WTC11 (cell line): ENCODE data around the gene SLX4. TPM values are rescaled to one million over a fixed set of nuclear protein-coding genes. Genes with fewer than 3 reads are reported as not detected.

Experiments used
- ATAC-seq: fragments of 200-7000 bp; cut with Tn5 transposase; 2 replicates; pipeline ENCODE4 v1.10.0; 2021; ENCODE audit warnings: mild to moderate bottlenecking, moderate library complexity
- CTCF ChIA-PET: fragments of 300-600 bp; sonication (Branson Sonifier 250); formaldehyde crosslinking; loops from one replicate; lab custom pipeline; 2021; ENCODE audit warnings: antibody characterized with exemption; lab: Charles Lee
- POLR2A ChIA-PET: fragments of 350-600 bp; sonication (Branson Sonifier 250); formaldehyde crosslinking; loops from one replicate; lab custom pipeline; 2021; ENCODE audit warnings: antibody characterized with exemption; lab: Charles Lee
- DNase-seq: peaks from one replicate; pipeline ENCODE4 v3.0.0; 2021; ENCODE audit warnings: low spot score
- H3K27ac Mint-ChIP-seq: 2 replicates; pipeline ENCODE4 v1.8.0; 2021; ENCODE audit warnings: mixed read lengths
- H3K27me3 Mint-ChIP-seq: 2 replicates; pipeline ENCODE4 v1.8.0; 2021; ENCODE audit warnings: low read depth, mild to moderate bottlenecking, moderate library complexity, mixed read lengths
- H3K36me3 Mint-ChIP-seq: 2 replicates; pipeline ENCODE4 v1.8.0; 2021; ENCODE audit warnings: mixed read lengths
- H3K4me1 Mint-ChIP-seq: 2 replicates; pipeline ENCODE4 v1.8.0; 2022; ENCODE audit warnings: mixed read lengths
- H3K4me3 Mint-ChIP-seq: 2 replicates; pipeline ENCODE4 v1.8.0; 2021; ENCODE audit warnings: mild to moderate bottlenecking, moderate library complexity, mixed read lengths
- H3K9me3 Mint-ChIP-seq: 2 replicates; pipeline ENCODE4 v1.8.0; 2021; ENCODE audit warnings: mixed read lengths
- CREM ChIP-seq: sonication (generic); formaldehyde crosslinking; IDR thresholded peaks from 2 replicates; pipeline ENCODE4 v1.8.1; 2022; ENCODE audit warnings: mild to moderate bottlenecking, missing genetic modification reagents, moderate library complexity
- EMX1 ChIP-seq: fragments of 250-450 bp; sonication (Bioruptor Pico); IDR thresholded peaks from 2 replicates; pipeline ENCODE4 v1.8.0; 2021; ENCODE audit warnings: mild to moderate bottlenecking
- IRF2 ChIP-seq: sonication (generic); formaldehyde crosslinking; IDR thresholded peaks from 2 replicates; pipeline ENCODE4 v1.8.0; 2022; ENCODE audit warnings: low read depth, missing genetic modification reagents, borderline replicate concordance
- JAZF1 ChIP-seq: fragments of 250-450 bp; sonication (Bioruptor Pico); IDR thresholded peaks from 2 replicates; pipeline ENCODE4 v1.9.0; 2021; ENCODE audit warnings: moderate library complexity, mild to moderate bottlenecking, inconsistent platforms
- JUN ChIP-seq: sonication (generic); formaldehyde crosslinking; IDR thresholded peaks from 2 replicates; pipeline ENCODE4 v1.8.0; 2023; ENCODE audit warnings: mild to moderate bottlenecking, missing genetic modification reagents
- MXD4 ChIP-seq: fragments of 250-450 bp; sonication (Bioruptor Pico); IDR thresholded peaks from 2 replicates; pipeline ENCODE4 v1.8.0; 2021; ENCODE audit warnings: mild to moderate bottlenecking, moderate library complexity, borderline replicate concordance
- MYBL2 ChIP-seq: sonication (generic); formaldehyde crosslinking; IDR thresholded peaks from 2 replicates; pipeline ENCODE4 v1.8.1; 2023; ENCODE audit warnings: mild to moderate bottlenecking, moderate library complexity, missing genetic modification reagents
- RELA ChIP-seq: sonication (generic); formaldehyde crosslinking; IDR thresholded peaks from 2 replicates; pipeline ENCODE4 v1.8.1; 2022; ENCODE audit warnings: missing genetic modification reagents, mild to moderate bottlenecking, borderline replicate concordance
- SMAD3 ChIP-seq: sonication (generic); formaldehyde crosslinking; IDR thresholded peaks from 2 replicates; pipeline ENCODE4 v1.8.0; 2022; ENCODE audit warnings: missing genetic modification reagents, mild to moderate bottlenecking, borderline replicate concordance
- SOX15 ChIP-seq: fragments of 250-450 bp; sonication (Bioruptor Pico); IDR thresholded peaks from 2 replicates; pipeline ENCODE4 v1.9.0; 2021; ENCODE audit warnings: mild to moderate bottlenecking
- ZNF232 ChIP-seq: sonication (generic); formaldehyde crosslinking; IDR thresholded peaks from 2 replicates; pipeline ENCODE4 v1.8.0; 2022; ENCODE audit warnings: mild to moderate bottlenecking, missing genetic modification reagents
- ZNF416 ChIP-seq: fragments of 250-450 bp; sonication (Bioruptor Pico); IDR thresholded peaks from 2 replicates; pipeline ENCODE4 v1.9.0; 2021; ENCODE audit warnings: mild to moderate bottlenecking, inconsistent platforms
- total RNA-seq: library from RNA; stranded (reverse); gene quantifications from 3 replicates; pipeline ENCODE4 v1.2.3, GENCODE V29; 2021
- TF ChIP-seq, protein P1 (sequence below): sonication (generic); formaldehyde crosslinking; IDR thresholded peaks from 2 replicates; pipeline ENCODE4 v1.8.0; 2023; ENCODE audit warnings: mild to moderate bottlenecking, missing genetic modification reagents
- TF ChIP-seq, protein P2 (sequence below): sonication (generic); formaldehyde crosslinking; IDR thresholded peaks from 2 replicates; pipeline ENCODE4 v1.8.1; 2022; ENCODE audit warnings: low read depth, mild to moderate bottlenecking, moderate library complexity, missing genetic modification reagents, borderline replicate concordance
- TF ChIP-seq, protein P3 (sequence below): fragments of 250-450 bp; sonication (Bioruptor Pico); conservative IDR thresholded peaks from 2 replicates; pipeline ENCODE4 v1.9.0; 2021; ENCODE audit warnings: mild to moderate bottlenecking
- TF ChIP-seq, protein P4 (sequence below): fragments of 250-450 bp; sonication (Bioruptor Pico); IDR thresholded peaks from 2 replicates; pipeline ENCODE4 v1.9.0; 2021; ENCODE audit warnings: mild to moderate bottlenecking
- TF ChIP-seq, protein P5 (sequence below): fragments of 250-450 bp; sonication (Bioruptor Pico); IDR thresholded peaks from 2 replicates; pipeline ENCODE4 v1.8.0; 2021; ENCODE audit warnings: mild to moderate bottlenecking
- TF ChIP-seq, protein P6 (sequence below): fragments of 250-450 bp; sonication (Bioruptor Pico); IDR thresholded peaks from 2 replicates; pipeline ENCODE4 v1.9.0; 2021; ENCODE audit warnings: mild to moderate bottlenecking
- TF ChIP-seq, protein P7 (sequence below): sonication (generic); formaldehyde crosslinking; IDR thresholded peaks from 2 replicates; pipeline ENCODE4 v1.8.0; 2023; ENCODE audit warnings: missing genetic modification reagents, mild to moderate bottlenecking, borderline replicate concordance
- TF ChIP-seq, protein P8 (sequence below): sonication (generic); formaldehyde crosslinking; IDR thresholded peaks from 2 replicates; pipeline ENCODE4 v1.8.1; 2023; ENCODE audit warnings: mild to moderate bottlenecking, missing genetic modification reagents

SLX4 gene
- total RNA-seq, 1 experiment from 2014 or later = 16.7 TPM

DNA sequence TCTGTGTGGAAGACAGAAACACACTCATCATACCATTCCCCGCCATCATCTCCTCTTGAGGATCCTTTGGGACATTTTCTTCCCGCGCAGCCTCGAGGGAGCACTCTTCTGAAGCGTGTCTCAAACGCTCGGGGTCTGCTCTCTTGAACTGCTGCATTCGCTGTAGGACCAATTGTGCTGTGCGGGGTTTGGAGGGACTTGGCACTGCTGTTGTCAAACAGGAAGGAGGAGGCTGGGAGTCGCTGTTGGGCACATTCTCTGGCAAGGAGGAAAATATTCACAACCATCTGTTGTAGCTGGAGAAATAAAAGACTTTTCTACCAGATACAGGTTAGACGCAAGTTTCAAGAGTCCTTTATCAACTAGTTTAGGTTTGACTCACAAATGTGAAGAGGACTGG lies 5.0 kb downstream of the SLX4 start (continued):
- TF ChIP-seq, protein P1, sequence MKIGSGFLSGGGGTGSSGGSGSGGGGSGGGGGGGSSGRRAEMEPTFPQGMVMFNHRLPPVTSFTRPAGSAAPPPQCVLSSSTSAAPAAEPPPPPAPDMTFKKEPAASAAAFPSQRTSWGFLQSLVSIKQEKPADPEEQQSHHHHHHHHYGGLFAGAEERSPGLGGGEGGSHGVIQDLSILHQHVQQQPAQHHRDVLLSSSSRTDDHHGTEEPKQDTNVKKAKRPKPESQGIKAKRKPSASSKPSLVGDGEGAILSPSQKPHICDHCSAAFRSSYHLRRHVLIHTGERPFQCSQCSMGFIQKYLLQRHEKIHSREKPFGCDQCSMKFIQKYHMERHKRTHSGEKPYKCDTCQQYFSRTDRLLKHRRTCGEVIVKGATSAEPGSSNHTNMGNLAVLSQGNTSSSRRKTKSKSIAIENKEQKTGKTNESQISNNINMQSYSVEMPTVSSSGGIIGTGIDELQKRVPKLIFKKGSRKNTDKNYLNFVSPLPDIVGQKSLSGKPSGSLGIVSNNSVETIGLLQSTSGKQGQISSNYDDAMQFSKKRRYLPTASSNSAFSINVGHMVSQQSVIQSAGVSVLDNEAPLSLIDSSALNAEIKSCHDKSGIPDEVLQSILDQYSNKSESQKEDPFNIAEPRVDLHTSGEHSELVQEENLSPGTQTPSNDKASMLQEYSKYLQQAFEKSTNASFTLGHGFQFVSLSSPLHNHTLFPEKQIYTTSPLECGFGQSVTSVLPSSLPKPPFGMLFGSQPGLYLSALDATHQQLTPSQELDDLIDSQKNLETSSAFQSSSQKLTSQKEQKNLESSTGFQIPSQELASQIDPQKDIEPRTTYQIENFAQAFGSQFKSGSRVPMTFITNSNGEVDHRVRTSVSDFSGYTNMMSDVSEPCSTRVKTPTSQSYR (CRISPR knock-in tag) = no peak
- no peak for TF ChIP-seq IRF2
- TF ChIP-seq RELA (CRISPR knock-in tag) = no peak
- TF ChIP-seq, protein P2, sequence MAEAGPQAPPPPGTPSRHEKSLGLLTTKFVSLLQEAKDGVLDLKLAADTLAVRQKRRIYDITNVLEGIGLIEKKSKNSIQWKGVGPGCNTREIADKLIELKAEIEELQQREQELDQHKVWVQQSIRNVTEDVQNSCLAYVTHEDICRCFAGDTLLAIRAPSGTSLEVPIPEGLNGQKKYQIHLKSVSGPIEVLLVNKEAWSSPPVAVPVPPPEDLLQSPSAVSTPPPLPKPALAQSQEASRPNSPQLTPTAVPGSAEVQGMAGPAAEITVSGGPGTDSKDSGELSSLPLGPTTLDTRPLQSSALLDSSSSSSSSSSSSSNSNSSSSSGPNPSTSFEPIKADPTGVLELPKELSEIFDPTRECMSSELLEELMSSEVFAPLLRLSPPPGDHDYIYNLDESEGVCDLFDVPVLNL (CRISPR knock-in tag) = no peak

DNA sequence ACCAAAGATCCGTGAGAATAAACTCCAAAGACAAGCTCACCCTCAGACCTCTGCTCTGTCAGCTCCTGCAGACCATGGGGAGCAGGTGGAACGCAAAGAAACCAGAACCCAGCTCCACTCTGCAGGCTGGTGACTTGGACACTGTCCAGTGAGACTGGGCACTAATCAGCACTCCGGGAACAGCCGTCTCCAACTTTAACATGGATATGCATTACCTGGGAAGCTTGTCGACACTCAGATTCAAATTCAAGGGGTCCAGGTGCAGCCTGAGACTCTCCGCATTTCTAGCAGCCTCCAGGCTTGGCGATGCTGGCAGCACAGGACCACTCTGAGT lies 9.1 kb downstream of the SLX4 start:
- Mint-ChIP-seq H3K36me3 (peaks cover 70% of the 10 kb centered on the region), H3K4me3 (no peak overlapping the region), H3K27ac (no peak overlapping the region), H3K27me3 (no peaks in the 10 kb centered on the region), H3K9me3 (peaks cover 25% of the 10 kb centered on the region), H3K4me1 (no peaks in the 10 kb centered on the region)
- ChIA-PET POLR2A (no interaction called here), CTCF (no interaction called here)
- DNase-seq = no peak
- ATAC-seq = no peak
- TF ChIP-seq, protein P3, sequence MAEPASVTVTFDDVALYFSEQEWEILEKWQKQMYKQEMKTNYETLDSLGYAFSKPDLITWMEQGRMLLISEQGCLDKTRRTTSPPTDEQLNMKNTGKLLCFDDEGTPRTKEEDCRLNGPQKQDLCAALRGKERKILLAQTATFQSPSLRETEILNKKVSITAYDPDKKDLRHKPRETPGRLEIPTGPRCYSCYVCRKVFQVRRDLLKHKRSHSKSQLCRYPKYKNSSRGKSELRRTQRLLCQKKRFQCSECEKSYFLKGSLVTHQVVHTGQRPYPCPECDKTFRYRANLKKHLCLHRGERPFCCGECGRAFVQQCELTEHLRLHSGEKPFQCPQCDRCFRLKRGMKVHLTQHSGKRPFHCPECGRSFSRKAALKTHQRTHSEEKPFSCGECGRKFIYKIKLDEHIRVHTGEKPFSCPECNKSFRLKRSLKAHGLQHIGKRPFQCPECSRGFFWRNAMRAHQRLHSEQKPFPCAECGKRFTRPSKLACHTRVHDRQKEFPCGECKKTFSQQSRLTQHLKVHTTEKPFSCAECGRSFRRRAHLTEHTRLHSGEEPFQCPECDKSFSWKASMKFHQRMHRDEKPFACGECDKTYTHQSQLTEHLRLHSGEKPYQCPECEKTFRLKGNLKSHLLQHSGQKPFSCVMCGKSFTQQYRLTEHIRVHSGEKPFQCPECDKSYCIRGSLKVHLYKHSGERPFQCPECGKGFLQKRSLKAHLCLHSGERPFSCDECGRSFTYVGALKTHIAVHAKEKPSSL (CRISPR knock-in tag) = no peak
- no peak for TF ChIP-seq MYBL2 (CRISPR knock-in tag)
- no peak for TF ChIP-seq ZNF232 (CRISPR knock-in tag)
- TF ChIP-seq JUN = no peak
- TF ChIP-seq EMX1 (CRISPR knock-in tag) = no peak
- no peak for TF ChIP-seq SOX15
- no peak for TF ChIP-seq MXD4 (CRISPR knock-in tag)
- TF ChIP-seq, protein P4, sequence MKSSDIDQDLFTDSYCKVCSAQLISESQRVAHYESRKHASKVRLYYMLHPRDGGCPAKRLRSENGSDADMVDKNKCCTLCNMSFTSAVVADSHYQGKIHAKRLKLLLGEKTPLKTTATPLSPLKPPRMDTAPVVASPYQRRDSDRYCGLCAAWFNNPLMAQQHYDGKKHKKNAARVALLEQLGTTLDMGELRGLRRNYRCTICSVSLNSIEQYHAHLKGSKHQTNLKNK = no peak
- TF ChIP-seq, protein P5, sequence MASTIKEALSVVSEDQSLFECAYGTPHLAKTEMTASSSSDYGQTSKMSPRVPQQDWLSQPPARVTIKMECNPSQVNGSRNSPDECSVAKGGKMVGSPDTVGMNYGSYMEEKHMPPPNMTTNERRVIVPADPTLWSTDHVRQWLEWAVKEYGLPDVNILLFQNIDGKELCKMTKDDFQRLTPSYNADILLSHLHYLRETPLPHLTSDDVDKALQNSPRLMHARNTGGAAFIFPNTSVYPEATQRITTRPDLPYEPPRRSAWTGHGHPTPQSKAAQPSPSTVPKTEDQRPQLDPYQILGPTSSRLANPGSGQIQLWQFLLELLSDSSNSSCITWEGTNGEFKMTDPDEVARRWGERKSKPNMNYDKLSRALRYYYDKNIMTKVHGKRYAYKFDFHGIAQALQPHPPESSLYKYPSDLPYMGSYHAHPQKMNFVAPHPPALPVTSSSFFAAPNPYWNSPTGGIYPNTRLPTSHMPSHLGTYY (CRISPR knock-in tag) = no peak
- TF ChIP-seq CREM (CRISPR knock-in tag) = no peak
- TF ChIP-seq, protein P6, sequence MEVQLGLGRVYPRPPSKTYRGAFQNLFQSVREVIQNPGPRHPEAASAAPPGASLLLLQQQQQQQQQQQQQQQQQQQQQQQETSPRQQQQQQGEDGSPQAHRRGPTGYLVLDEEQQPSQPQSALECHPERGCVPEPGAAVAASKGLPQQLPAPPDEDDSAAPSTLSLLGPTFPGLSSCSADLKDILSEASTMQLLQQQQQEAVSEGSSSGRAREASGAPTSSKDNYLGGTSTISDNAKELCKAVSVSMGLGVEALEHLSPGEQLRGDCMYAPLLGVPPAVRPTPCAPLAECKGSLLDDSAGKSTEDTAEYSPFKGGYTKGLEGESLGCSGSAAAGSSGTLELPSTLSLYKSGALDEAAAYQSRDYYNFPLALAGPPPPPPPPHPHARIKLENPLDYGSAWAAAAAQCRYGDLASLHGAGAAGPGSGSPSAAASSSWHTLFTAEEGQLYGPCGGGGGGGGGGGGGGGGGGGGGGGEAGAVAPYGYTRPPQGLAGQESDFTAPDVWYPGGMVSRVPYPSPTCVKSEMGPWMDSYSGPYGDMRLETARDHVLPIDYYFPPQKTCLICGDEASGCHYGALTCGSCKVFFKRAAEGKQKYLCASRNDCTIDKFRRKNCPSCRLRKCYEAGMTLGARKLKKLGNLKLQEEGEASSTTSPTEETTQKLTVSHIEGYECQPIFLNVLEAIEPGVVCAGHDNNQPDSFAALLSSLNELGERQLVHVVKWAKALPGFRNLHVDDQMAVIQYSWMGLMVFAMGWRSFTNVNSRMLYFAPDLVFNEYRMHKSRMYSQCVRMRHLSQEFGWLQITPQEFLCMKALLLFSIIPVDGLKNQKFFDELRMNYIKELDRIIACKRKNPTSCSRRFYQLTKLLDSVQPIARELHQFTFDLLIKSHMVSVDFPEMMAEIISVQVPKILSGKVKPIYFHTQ (CRISPR knock-in tag) = no peak
- TF ChIP-seq, protein P7, sequence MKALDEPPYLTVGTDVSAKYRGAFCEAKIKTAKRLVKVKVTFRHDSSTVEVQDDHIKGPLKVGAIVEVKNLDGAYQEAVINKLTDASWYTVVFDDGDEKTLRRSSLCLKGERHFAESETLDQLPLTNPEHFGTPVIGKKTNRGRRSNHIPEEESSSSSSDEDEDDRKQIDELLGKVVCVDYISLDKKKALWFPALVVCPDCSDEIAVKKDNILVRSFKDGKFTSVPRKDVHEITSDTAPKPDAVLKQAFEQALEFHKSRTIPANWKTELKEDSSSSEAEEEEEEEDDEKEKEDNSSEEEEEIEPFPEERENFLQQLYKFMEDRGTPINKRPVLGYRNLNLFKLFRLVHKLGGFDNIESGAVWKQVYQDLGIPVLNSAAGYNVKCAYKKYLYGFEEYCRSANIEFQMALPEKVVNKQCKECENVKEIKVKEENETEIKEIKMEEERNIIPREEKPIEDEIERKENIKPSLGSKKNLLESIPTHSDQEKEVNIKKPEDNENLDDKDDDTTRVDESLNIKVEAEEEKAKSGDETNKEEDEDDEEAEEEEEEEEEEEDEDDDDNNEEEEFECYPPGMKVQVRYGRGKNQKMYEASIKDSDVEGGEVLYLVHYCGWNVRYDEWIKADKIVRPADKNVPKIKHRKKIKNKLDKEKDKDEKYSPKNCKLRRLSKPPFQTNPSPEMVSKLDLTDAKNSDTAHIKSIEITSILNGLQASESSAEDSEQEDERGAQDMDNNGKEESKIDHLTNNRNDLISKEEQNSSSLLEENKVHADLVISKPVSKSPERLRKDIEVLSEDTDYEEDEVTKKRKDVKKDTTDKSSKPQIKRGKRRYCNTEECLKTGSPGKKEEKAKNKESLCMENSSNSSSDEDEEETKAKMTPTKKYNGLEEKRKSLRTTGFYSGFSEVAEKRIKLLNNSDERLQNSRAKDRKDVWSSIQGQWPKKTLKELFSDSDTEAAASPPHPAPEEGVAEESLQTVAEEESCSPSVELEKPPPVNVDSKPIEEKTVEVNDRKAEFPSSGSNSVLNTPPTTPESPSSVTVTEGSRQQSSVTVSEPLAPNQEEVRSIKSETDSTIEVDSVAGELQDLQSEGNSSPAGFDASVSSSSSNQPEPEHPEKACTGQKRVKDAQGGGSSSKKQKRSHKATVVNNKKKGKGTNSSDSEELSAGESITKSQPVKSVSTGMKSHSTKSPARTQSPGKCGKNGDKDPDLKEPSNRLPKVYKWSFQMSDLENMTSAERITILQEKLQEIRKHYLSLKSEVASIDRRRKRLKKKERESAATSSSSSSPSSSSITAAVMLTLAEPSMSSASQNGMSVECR = no peak
- TF ChIP-seq JAZF1 (CRISPR knock-in tag) = no peak
- TF ChIP-seq ZNF416 (CRISPR knock-in tag) = no peak
- TF ChIP-seq SMAD3 (CRISPR knock-in tag) = no peak
- TF ChIP-seq, protein P8, sequence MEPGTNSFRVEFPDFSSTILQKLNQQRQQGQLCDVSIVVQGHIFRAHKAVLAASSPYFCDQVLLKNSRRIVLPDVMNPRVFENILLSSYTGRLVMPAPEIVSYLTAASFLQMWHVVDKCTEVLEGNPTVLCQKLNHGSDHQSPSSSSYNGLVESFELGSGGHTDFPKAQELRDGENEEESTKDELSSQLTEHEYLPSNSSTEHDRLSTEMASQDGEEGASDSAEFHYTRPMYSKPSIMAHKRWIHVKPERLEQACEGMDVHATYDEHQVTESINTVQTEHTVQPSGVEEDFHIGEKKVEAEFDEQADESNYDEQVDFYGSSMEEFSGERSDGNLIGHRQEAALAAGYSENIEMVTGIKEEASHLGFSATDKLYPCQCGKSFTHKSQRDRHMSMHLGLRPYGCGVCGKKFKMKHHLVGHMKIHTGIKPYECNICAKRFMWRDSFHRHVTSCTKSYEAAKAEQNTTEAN = no peak
